ENCODE data around the gene TIPRL.
"Not testable (repeated sequence)": the region's sequence is repeated elsewhere in the genome, so short reads cannot be mapped to it uniquely, and the experiment has no call there.

The TIPRL gene

GRCh38 chr1:168178638-168179437 is at the start of gene TIPRL:
TIPRL (plus strand) TSS chr1:168178962; CDS start chr1:168179078, 116 bp downstream.
- peak; percentile 90 to 93 for DNase-seq (ENCODE audit: low read depth in 2 of 2)

- DNase-seq (ENCODE audit: low read depth in 2 of 2) = no peak
Observed at GRCh38 chr1:168129933-168130332, 48.8 kb upstream of the TIPRL start.

DNA sequence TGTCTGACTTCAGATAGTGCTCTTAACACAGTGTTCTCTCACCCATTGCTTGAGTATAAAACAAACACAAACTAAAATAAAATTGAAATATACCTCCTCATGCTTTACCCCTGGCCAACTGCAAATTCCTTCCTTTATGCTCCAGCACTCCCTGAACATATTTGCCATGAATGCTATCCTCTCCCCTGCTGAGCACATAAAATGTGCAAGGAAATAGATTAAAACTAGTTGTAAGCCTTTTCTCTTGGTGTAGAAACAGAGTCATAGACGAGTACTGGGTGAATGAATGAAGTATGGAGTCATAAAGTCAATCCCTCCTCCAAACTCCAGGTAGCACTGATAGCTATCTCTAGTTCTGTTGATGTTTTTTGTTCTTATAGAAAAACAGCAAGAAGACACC is 44.6 kb upstream of the TIPRL start:
- DNase-seq (ENCODE audit: low read depth in 2 of 2) = no peak

- DNase-seq (ENCODE audit: low read depth in 2 of 2) = no peak
Observed at GRCh38 chr1:168134642-168135041, 44.1 kb upstream of the TIPRL start.

DNA sequence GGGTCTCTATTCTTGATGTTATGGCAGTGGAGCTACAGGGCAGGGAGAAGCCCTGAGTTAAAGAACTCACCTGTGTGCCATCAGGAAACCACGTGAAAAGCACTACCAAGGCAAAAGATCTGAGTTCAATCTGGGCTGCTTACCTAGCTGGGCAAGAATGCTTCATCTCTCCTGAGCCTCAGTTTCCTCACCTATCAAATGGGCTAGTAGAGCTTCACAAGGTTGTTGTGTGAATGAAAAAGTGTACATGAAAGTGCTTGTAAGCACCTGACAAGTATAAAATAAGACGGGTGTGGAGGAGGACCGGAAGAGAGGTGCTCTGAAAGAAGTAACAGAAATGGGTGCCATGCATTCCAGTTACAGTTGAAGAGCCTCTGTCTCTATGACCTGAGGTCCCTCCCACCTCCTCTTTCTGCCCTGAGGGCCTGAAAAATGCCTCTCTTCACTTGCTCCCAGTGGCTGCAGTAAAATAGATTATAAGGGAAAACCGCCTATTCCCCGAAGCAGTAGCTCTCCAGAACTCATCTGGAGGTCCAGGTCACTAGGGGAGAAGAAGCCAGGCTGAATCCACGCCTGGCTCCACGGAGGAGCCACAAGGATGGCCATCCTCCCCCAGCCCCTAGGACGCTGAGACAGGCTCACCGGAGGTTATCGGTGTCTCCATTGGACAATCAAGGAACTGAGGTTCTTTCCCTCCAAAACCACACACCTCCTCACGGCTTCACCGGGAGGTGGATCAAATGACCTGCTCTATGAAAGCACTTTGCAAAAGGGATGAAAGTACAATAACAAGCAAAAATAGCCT is 43.4 kb upstream of the TIPRL start:
- DNase-seq (ENCODE audit: low read depth in 2 of 2) = no peak

GRCh38 chr1:168135921-168136708 is 42.6 kb upstream of the TIPRL start:
- no peak for DNase-seq (ENCODE audit: low read depth in 2 of 2)

- DNase-seq (ENCODE audit: low read depth in 2 of 2) = no peak
Observed at GRCh38 chr1:168136709-168137514, 41.9 kb upstream of the TIPRL start, which contains the start of gene GPR161. GPR161 (minus strand) TSS chr1:168136930; CDS start chr1:168104850, 32,080 bp downstream.

- DNase-seq (ENCODE audit: low read depth in 2 of 2) = no peak
Observed at GRCh38 chr1:168137515-168137821, 41.3 kb upstream of the TIPRL start.

DNA sequence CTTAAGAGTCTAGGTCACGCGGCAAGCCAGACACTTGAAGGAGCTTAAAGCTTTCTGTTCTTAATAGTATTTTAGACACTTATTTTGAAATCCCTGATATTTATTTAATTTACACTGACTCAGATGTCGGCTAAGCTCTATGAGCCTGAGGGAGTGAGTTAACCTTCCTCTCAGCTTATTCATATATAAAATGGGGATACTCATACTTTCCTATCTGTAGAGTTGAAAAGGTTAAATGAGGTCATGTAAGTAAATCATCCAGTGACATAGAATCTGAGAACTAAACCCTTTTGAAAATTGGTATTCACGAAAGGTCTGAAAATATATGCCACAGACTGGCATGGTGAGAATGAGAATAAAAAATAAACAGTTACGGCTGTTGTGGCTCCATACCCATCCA is 40.6 kb upstream of the TIPRL start:
- DNase-seq (ENCODE audit: low read depth in 2 of 2) = no peak

GRCh38 chr1:168139070-168139469 is 39.7 kb upstream of the TIPRL start:
- DNase-seq (ENCODE audit: low read depth in 2 of 2) = no peak

DNA sequence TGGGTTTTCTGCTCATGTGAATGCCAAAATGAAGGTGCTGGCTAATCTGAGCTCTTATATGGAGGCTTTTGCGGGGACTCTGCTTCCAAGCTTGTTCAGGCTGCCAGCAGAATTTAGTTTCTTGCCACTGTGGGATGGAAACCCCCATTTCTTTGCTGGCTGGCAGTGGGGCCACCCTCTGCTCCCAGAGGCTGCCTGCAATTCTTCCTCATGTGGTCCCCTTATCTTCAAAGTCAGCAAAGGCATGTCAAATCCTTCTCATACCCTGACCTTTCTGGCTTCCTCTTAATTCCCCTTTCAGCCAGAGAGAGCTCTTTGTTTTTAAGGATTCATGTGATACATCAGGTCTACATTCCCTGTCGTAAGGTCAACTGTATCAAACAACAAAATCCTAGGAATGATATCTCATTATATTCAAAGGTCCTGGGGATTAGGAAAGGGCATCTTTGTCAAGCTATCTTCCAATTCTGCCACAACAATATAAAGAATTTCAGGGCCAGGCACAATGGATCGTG is 36.8 kb upstream of the TIPRL start:
- DNase-seq (ENCODE audit: low read depth in 2 of 2) = no peak

GRCh38 chr1:168145184-168146159 is 33.3 kb upstream of the TIPRL start:
- peak; percentile 70 to 84 for DNase-seq (ENCODE audit: low read depth in 2 of 2)

- no peak for DNase-seq (ENCODE audit: low read depth in 2 of 2)
Observed at GRCh38 chr1:168146160-168146539, 32.6 kb upstream of the TIPRL start.

GRCh38 chr1:168146626-168147025 is 32.1 kb upstream of the TIPRL start:
- no peak for DNase-seq (ENCODE audit: low read depth in 2 of 2)

DNA sequence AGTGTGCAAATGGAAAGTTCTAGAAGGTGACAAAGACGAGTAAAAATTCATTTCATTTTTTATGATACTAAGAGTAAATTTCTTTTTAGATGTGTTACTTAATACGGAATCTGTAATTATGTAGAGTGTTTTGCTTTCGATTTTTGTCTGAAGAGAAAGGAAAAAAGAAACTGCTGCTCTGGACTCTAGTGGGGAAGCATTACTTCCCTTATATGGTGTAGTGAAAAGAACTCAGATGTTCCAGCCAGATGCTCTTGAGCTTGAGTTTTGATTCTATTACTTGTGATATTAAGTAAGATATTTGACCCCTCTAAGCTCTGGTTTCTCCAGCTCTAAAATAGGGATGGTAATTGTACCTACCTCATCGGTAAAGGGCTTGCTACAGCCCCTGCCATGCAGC is 29.8 kb upstream of the TIPRL start:
- DNase-seq (ENCODE audit: low read depth in 2 of 2) = no peak

DNA sequence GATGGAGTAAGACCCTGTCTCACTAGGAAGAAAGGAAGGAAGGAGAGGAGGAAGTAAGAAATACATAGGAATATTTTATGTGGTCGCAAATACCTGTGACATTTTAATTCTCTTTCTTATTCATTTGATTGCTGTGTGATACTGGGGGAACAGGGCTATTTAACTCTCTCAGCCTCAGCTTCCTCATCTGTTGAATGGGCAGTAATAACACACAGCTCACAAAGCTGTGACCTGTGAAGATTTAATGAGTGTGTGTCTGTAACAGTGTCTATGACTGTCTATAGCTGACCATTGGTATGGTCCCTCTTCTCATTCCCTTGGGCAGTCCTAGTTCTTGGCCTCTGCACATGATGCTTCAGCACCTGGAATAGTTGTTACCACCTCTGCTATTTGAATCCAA is 28.5 kb upstream of the TIPRL start:
- DNase-seq (ENCODE audit: low read depth in 2 of 2) = no peak

GRCh38 chr1:168151935-168152334 is 26.8 kb upstream of the TIPRL start:
- no peak for DNase-seq (ENCODE audit: low read depth in 2 of 2)

- DNase-seq (ENCODE audit: low read depth in 2 of 2) = not testable (repeated sequence)
Observed at GRCh38 chr1:168154707-168155106, 24.1 kb upstream of the TIPRL start.

GRCh38 chr1:168155910-168156309 is 22.9 kb upstream of the TIPRL start:
- no peak for DNase-seq (ENCODE audit: low read depth in 2 of 2)

- DNase-seq (ENCODE audit: low read depth in 2 of 2) = no peak
Observed at GRCh38 chr1:168157638-168158037, 21.1 kb upstream of the TIPRL start.
